GM23248 (cell line): Measurements from ENCODE around the gene RAB9A.

Experiments used
- EZH2 ChIP-seq: fragments of 200-600 bp; sonication (generic); IDR thresholded peaks from 2 replicates; pipeline ENCODE4 v1.6.1; 2018; ENCODE audit warnings: antibody characterized with exemption, mild to moderate bottlenecking; ENCODE audit not compliant: insufficient read depth, poor library complexity, severe bottlenecking
- EZH2phosphoT487 ChIP-seq: fragments of 200-600 bp; sonication (generic); IDR thresholded peaks from 2 replicates; pipeline ENCODE4 v1.6.1; 2018; ENCODE audit warnings: antibody characterized with exemption, moderate library complexity, mild to moderate bottlenecking, low read depth; ENCODE audit not compliant: insufficient read depth

DNA sequence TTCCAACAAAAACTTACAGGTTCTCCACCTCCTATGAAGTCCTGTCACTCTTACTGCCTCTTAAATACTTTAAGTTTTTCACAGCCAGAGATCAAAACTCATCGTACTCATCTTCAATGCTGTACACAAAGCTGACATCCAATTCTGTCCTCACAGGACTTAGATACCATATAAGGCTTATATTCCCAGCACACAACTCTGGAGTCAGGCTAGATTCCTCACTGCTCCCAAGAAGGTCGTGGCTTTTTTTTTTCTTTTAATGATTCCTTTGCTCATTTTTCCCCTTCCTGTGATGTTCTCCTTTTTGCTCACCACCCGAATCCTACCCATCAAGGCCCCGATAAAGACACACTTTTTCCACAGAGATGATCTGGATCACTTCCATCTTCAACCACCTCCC is 44.6 kb downstream of the RAB9A start:
- no peak for TF ChIP-seq EZH2phosphoT487
- no peak for TF ChIP-seq EZH2
